Thyroid gland (tissue), 4 donors: Measurements from ENCODE around the gene WHRN.

ENCODE experiments used
- POLR2A ChIP-seq, 2 donors: fragments of 450-650 bp; IDR thresholded peaks; one replicate each; pipeline ENCODE4 v1.6.1; 2017; ENCODE audit warnings: antibody characterized with exemption in 2 of 2, mild to moderate bottlenecking in 2 of 2, moderate library complexity in 1 of 2
- TF ChIP-seq, protein P1 (sequence below), 6 experiments: fragments of 200-600 bp in 3 of 6; fragments of 450-650 bp in 3 of 6; sonication (generic) in 3 of 6; IDR thresholded peaks; one replicate each; pipeline ENCODE4 v1.5.1; 2016 to 2019; ENCODE audit warnings: antibody characterized with exemption in 6 of 6, mild to moderate bottlenecking in 2 of 6, inconsistent platforms in 1 of 6, moderate library complexity in 1 of 6

GRCh38 chr9:114401344-114401743 lies 103.9 kb downstream of the WHRN start:
- no peak for TF ChIP-seq POLR2A (IDR thresholded peaks at IDR 0.05)
- TF ChIP-seq, protein P1, sequence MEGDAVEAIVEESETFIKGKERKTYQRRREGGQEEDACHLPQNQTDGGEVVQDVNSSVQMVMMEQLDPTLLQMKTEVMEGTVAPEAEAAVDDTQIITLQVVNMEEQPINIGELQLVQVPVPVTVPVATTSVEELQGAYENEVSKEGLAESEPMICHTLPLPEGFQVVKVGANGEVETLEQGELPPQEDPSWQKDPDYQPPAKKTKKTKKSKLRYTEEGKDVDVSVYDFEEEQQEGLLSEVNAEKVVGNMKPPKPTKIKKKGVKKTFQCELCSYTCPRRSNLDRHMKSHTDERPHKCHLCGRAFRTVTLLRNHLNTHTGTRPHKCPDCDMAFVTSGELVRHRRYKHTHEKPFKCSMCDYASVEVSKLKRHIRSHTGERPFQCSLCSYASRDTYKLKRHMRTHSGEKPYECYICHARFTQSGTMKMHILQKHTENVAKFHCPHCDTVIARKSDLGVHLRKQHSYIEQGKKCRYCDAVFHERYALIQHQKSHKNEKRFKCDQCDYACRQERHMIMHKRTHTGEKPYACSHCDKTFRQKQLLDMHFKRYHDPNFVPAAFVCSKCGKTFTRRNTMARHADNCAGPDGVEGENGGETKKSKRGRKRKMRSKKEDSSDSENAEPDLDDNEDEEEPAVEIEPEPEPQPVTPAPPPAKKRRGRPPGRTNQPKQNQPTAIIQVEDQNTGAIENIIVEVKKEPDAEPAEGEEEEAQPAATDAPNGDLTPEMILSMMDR (IDR thresholded peaks at IDR 0.05): no peak
